HG02840 (cell line): Measurements from ENCODE around the gene MSH5.
"Not testable (repeated sequence)": the region's sequence is repeated elsewhere in the genome, so short reads cannot be mapped to it uniquely, and the experiment has no call there.

Source experiments
- ATAC-seq: cut with Tn5 transposase; IDR thresholded peaks from one replicate; pipeline ENCODE4 v1.9.1; 2021; ENCODE audit warnings: mild to moderate bottlenecking, moderate library complexity, moderate number of reproducible peaks; ENCODE audit not compliant: unreplicated experiment, low FRiP score

Gene MSH5

GRCh38 chr6:31795616-31796298 lies 56.0 kb downstream of the MSH5 start, which contains the start of gene VARS1:
Gene VARS1, minus strand, starts transcription at chr6:31795752. Its CDS starts 535 bp downstream, at chr6:31795217.
- ATAC-seq, result no peak

- no peak for ATAC-seq
Measured at GRCh38 chr6:31796993-31797385, 57.2 kb downstream of the MSH5 start.

- no peak for ATAC-seq
Measured at GRCh38 chr6:31797588-31797987, 57.8 kb downstream of the MSH5 start.

GRCh38 chr6:31799781-31800180 lies 60.0 kb downstream of the MSH5 start:
- ATAC-seq, result no peak

DNA sequence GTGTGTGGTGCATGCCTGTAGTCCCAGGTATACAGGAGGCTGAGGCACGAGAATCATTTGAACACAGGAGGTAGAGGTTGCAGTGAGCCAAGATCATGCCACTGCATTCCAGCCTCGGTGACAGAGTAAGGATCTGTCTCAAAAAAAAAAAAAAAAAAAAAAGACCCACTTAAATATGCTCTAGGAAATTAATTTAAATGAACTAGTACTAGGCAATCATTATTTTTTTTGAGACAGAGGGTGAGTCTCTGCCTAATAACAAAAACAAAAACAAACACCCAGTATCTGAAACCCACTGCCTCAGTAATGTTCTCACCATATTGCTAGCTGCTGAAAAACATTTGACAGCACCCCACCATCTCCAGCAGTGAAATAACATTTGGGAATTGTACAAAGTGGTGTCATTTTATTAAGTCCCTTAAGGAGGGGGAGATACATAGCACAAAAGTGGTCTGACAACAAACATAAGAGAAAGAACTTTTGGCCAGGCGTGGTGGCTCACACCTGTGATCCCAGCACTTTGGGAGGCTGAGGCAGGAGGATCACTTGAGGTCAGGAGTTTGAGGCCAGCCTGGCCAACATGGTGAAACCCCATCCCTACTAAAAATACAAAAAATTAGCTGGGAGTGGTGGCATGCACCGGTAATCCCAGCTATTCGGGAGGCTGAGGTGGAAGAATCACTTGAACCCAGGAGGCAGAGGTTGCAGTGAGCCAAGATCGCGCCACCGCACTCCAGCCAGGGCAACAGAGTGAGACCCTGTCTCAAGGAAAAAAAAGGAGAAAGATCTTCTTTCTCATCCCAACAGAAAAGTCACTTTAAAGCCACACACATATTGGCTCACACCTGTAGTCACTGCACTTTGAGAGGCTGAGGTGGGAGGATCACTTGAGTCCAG lies 61.5 kb downstream of the MSH5 start:
- not testable (repeated sequence) for ATAC-seq

DNA sequence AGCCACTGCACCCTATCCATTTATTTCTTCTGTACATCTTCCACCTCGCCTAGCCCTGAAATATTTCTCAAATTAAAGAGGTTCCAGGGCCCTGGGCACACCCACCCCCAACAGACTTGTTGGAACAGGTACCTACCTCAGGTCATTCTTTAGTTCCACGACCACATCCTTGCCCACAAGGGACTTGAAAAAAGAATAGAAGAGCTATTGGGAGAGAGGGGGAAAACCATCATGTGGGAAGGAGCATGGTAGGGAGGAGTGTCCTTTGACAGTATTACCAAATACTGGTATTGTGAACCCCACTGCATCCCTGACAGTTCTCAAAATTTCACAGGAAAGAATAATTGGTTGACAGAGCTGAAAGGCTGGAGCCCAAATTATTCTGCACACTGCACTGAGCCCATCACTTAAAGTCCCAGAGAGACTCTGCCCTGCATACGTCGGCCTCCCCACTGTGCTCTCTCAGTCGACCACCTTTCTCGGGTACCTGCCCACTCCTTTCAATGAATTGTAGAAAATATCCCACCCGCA lies 66.2 kb downstream of the MSH5 start:
- peak; percentile 19 for ATAC-seq

DNA sequence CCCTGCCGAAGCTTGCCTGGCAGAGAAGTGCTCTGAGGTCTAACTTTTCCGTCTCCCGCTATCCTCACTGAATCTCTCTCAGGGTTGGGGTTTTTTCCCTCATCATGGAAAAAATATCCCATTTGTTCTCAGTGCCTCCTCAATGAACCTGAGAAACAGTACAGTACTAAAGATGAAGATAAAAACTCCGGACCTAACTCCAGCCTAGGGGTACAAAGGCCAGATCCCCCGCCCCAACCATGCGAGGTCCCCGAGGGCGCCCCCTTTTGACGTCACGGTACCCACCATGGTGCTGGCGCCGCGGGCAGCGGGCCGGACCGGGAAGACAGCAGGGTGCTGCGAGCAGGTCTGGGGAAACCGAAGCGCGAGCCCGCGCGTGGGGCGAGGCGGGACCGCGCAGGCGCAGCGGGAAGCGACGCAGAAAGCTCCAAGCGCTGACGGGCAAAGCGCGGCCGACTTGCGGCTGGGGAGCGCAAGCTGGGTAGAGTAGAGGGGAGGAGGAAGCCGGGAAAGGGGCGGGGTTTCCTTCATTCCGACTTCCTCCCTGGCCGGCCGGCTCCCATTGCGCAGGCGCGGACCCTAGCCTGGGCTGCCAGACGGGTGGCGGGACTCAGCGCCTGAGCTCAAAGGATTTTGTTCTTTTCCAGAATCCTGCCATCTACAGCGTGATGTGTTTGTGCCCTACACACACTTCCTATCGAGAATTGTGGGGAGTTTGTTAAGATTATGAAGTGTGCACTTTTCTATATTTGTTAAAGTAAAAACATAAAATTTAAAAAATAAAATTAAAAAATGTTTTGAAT lies 66.9 kb downstream of the MSH5 start, which contains the start of gene LSM2:
LSM2 (minus strand) TSS at position 497 of the 803 bp plus-strand sequence; CDS start at position 288, 209 bp downstream.
- ATAC-seq, result peak; percentile 87

GRCh38 chr6:31808599-31808998 lies 68.8 kb downstream of the MSH5 start:
- ATAC-seq, result not testable (repeated sequence)

- no peak for ATAC-seq
Measured at GRCh38 chr6:31811645-31812044, 71.8 kb downstream of the MSH5 start.
